H1 (cell line): ENCODE results near the gene GSTM2. TPM values are rescaled to one million over a fixed set of nuclear protein-coding genes. Genes with fewer than 3 reads are reported as not detected.
"Not testable (repeated sequence)": the region's sequence is repeated elsewhere in the genome, so short reads cannot be mapped to it uniquely, and the experiment has no call there.

Source experiments
- CTCF ChIA-PET: fragments of 300-600 bp; sonication (Branson Sonifier 250); formaldehyde crosslinking; loops from one replicate; lab custom pipeline; 2021; ENCODE audit not compliant: partially characterized antibody; lab: Charles Lee
- POLR2A ChIA-PET: fragments of 300-600 bp; sonication (Branson Sonifier 250); formaldehyde crosslinking; loops from one replicate; lab custom pipeline; 2021; ENCODE audit warnings: inconsistent platforms; ENCODE audit not compliant: partially characterized antibody; lab: Charles Lee
- DNase-seq, 2 experiments: peaks; one replicate each; pipeline versions ENCODE4 v3.0.0 to v3.0.0-alpha.2; 2010 to 2022; ENCODE audit warnings: low spot score in 2 of 2, low read depth in 1 of 2, mixed read lengths in 1 of 2
- FAIRE-seq: peaks from 2 replicates; lab custom pipeline; 2011; peaks lifted over from hg19 to GRCh38; lab: Jason Lieb, UNC
- H2AFZ ChIP-seq: 2 replicates; pipeline ENCODE4 v1.8.1; 2012; ENCODE audit warnings: low read length, inconsistent platforms
- H2AK5ac ChIP-seq: 2 replicates; pipeline ENCODE4 v1.6.1; 2013; ENCODE audit warnings: low read depth, low read length
- H2BK120ac ChIP-seq: replicated peaks from 2 replicates; pipeline ENCODE3; 2013; ENCODE audit warnings: low read depth, low read length, inconsistent platforms
- H2BK12ac ChIP-seq: 2 replicates; pipeline ENCODE4 v1.6.1; 2013; ENCODE audit warnings: low read depth, low read length
- H2BK15ac ChIP-seq: 2 replicates; pipeline ENCODE4 v1.6.1; 2013; ENCODE audit warnings: low read length
- H2BK20ac ChIP-seq: 2 replicates; pipeline ENCODE4 v1.6.1; 2013; ENCODE audit warnings: low read length
- H2BK5ac ChIP-seq: 2 replicates; pipeline ENCODE4 v1.6.1; 2013; ENCODE audit warnings: low read depth, low read length
- H3K14ac ChIP-seq: 2 replicates; pipeline ENCODE4 v1.6.1; 2013; ENCODE audit warnings: inconsistent platforms; ENCODE audit not compliant: insufficient read length
- H3K18ac ChIP-seq: 2 replicates; pipeline ENCODE4 v1.6.1; 2013; ENCODE audit warnings: low read length; ENCODE audit errors: extremely low read depth
- H3K23ac ChIP-seq: 2 replicates; pipeline ENCODE4 v1.6.1; 2013; ENCODE audit warnings: inconsistent platforms; ENCODE audit not compliant: insufficient read length
- H3K23me2 ChIP-seq: 2 replicates; pipeline ENCODE4 v1.6.1; 2013; ENCODE audit warnings: low read depth, low read length
- H3K27ac ChIP-seq: 2 replicates; pipeline ENCODE4 v1.6.1; 2011; ENCODE audit warnings: low read depth, low read length, inconsistent platforms
- H3K27me3 ChIP-seq, 4 experiments: replicated peaks in 1 of 4; 1 replicate in 1 of 4; 2 replicates in 3 of 4; pipeline versions ENCODE4 v1.6.1 to v1.8.1; 2011 to 2013; ENCODE audit warnings: low read length in 3 of 4, mild to moderate bottlenecking in 3 of 4, inconsistent platforms in 2 of 4, mixed read lengths in 2 of 4, moderate library complexity in 1 of 4; ENCODE audit not compliant: control insufficient read depth in 3 of 4, insufficient read depth in 3 of 4; ENCODE audit errors: extremely low read depth in 1 of 4
- H3K36me3 ChIP-seq, 4 experiments: 2 replicates each; pipeline versions ENCODE4 v1.6.1 to v1.8.1; 2011 to 2013; ENCODE audit warnings: mild to moderate bottlenecking in 4 of 4, low read length in 3 of 4, moderate library complexity in 2 of 4, control low read depth in 1 of 4, inconsistent platforms in 1 of 4; ENCODE audit not compliant: insufficient read depth in 4 of 4, control insufficient read depth in 2 of 4
- H3K4ac ChIP-seq: replicated peaks from 2 replicates; pipeline ENCODE3; 2013; ENCODE audit warnings: low read length, low read depth, mixed read lengths, inconsistent platforms; ENCODE audit not compliant: insufficient read length
- H3K4me1 ChIP-seq, 4 experiments: replicated peaks in 1 of 4; 1 replicate in 1 of 4; 2 replicates in 3 of 4; pipeline versions ENCODE4 v1.6.1 to v1.8.1; 2011 to 2013; ENCODE audit warnings: low read length in 3 of 4, inconsistent platforms in 2 of 4, mixed read lengths in 1 of 4; ENCODE audit not compliant: insufficient read depth in 4 of 4, control insufficient read depth in 3 of 4
- H3K4me2 ChIP-seq, 2 experiments: 2 replicates each; pipeline versions ENCODE4 v1.6.1 to v1.8.1; 2011 to 2013; ENCODE audit warnings: low read depth in 2 of 2, low read length in 2 of 2, control low read depth in 1 of 2, inconsistent platforms in 1 of 2, mild to moderate bottlenecking in 1 of 2; ENCODE audit not compliant: insufficient read depth in 1 of 2
- H3K4me3 ChIP-seq, 4 experiments: fragments of 200-600, 300-600 bp in 1 of 4; sonication (generic), shearing (Covaris generic), sonication (Bioruptor Twin) in 1 of 4; 2 replicates each; pipeline versions ENCODE4 v1.5.1 to v1.8.1; 2011 to 2016; ENCODE audit warnings: low read length in 4 of 4, low read depth in 3 of 4, control low read depth in 2 of 4, inconsistent platforms in 2 of 4, mild to moderate bottlenecking in 2 of 4, mixed read lengths in 1 of 4, moderate library complexity in 1 of 4; ENCODE audit not compliant: insufficient read depth in 2 of 4; ENCODE audit errors: extremely low read depth in 1 of 4
- H3K56ac ChIP-seq: replicated peaks from 2 replicates; pipeline ENCODE3; 2013; ENCODE audit warnings: low read depth, mild to moderate bottlenecking, mixed read lengths, low read length, inconsistent platforms; ENCODE audit not compliant: insufficient read length
- H3K79me1 ChIP-seq: 2 replicates; pipeline ENCODE4 v1.6.1; 2013; ENCODE audit warnings: low read depth, low read length, control low read depth
- H3K79me2 ChIP-seq, 2 experiments: 2 replicates each; pipeline versions ENCODE4 v1.6.1 to v1.8.1; 2012 to 2013; ENCODE audit warnings: low read length in 2 of 2, mild to moderate bottlenecking in 2 of 2, inconsistent platforms in 1 of 2; ENCODE audit not compliant: insufficient read depth in 2 of 2, control insufficient read depth in 1 of 2
- H3K9ac ChIP-seq, 4 experiments: replicated peaks in 1 of 4; 1 replicate in 1 of 4; 2 replicates in 3 of 4; pipeline versions ENCODE4 v1.6.1 to v1.8.1; 2011 to 2013; ENCODE audit warnings: low read depth in 3 of 4, low read length in 3 of 4, control low read depth in 2 of 4, mild to moderate bottlenecking in 2 of 4, moderate library complexity in 2 of 4, inconsistent platforms in 1 of 4; ENCODE audit errors: extremely low read depth in 1 of 4
- H3K9me3 ChIP-seq, 2 experiments: 2 replicates each; pipeline versions ENCODE4 v1.6.1 to v1.8.1; 2012 to 2013; ENCODE audit warnings: mild to moderate bottlenecking in 2 of 2, moderate library complexity in 2 of 2, control low read depth in 1 of 2, inconsistent platforms in 1 of 2, low read depth in 1 of 2, low read length in 1 of 2, mixed read lengths in 1 of 2; ENCODE audit not compliant: insufficient read depth in 2 of 2
- H4K20me1 ChIP-seq, 2 experiments: replicated peaks in 1 of 2; 2 replicates each; pipeline versions ENCODE3 to v1.8.1; 2011 to 2013; ENCODE audit warnings: inconsistent platforms in 2 of 2, low read length in 2 of 2, mild to moderate bottlenecking in 1 of 2; ENCODE audit not compliant: insufficient read depth in 2 of 2, control insufficient read depth in 1 of 2
- H4K5ac ChIP-seq: 2 replicates; pipeline ENCODE4 v1.6.1; 2013; ENCODE audit warnings: low read length, low read depth, mixed read lengths, inconsistent platforms; ENCODE audit not compliant: insufficient read length
- H4K8ac ChIP-seq: 2 replicates; pipeline ENCODE4 v1.8.0; 2013; ENCODE audit warnings: mild to moderate bottlenecking, moderate library complexity, low read length, inconsistent platforms; ENCODE audit not compliant: insufficient read depth; ENCODE audit errors: extremely low read depth
- H4K91ac ChIP-seq: replicated peaks from 2 replicates; pipeline ENCODE3; 2013; ENCODE audit warnings: low read length, mixed read lengths, inconsistent platforms; ENCODE audit not compliant: insufficient read length
- WGBS, 2 experiments: shearing (Covaris generic) in 1 of 2; methylation state at CpG; one replicate each; pipeline versions ENCODE4 v1.1.6 to v1.1.7; 2013 to 2015; ENCODE audit warnings: low lambda C conversion rate in 2 of 2, mixed read lengths in 2 of 2, inconsistent platforms in 1 of 2, low coverage in 1 of 2, missing lambda C conversion rate in 1 of 2; ENCODE audit not compliant: insufficient replicate concordance in 2 of 2, insufficient coverage in 1 of 2, insufficient read length in 1 of 2; ENCODE audit errors: extremely low coverage in 1 of 2, missing lambda C conversion rate in 1 of 2; 5-methylcytosine and 5-hydroxymethylcytosine counted together
- polyA plus RNA-seq, 7 experiments: library from polyadenylated mRNA; depleted of rRNA in 3 of 7; stranded (reverse) in 5 of 7; unstranded in 2 of 7; fragments of >200 nt in 5 of 7; fragments of 200-250 nt in 2 of 7; gene quantifications; 1 replicate in 5 of 7; 2 replicates in 1 of 7; 4 replicates in 1 of 7; pipeline versions ENCODE4 v1.2.1 to v1.2.3, GENCODE V29; 2011 to 2013; ENCODE audit warnings: missing spikeins in 2 of 7, mixed read lengths in 2 of 7
- total RNA-seq: library from RNA; stranded (reverse); fragmentation: NEBNext Ultra II Directional; extraction: Animal tissue kit (Norgen Biotek cat#: 25700); gene quantifications from 2 replicates; pipeline ENCODE4 v1.2.1, GENCODE V29; 2021

GSTM2 gene
- total and polyA plus RNA-seq, 2 of the 8 experiments (the other 6 are each of a cell fraction or from before 2014, with no cell fraction given) = 9.6 to 23.1 TPM

GRCh38 chr1:109695138-109695537 is 27.3 kb downstream of the GSTM2 start:
- H3K9me3 ChIP-seq, H3K27ac ChIP-seq, POLR2A ChIA-PET, H3K4me2 ChIP-seq, H3K9ac ChIP-seq, H3K4ac ChIP-seq, H2AK5ac ChIP-seq, H4K20me1 ChIP-seq, H3K23me2 ChIP-seq, H2BK15ac ChIP-seq, H3K27me3 ChIP-seq, H3K4me1 ChIP-seq, H4K8ac ChIP-seq, H2AFZ ChIP-seq, H2BK120ac ChIP-seq, H4K5ac ChIP-seq, H3K56ac ChIP-seq, H3K23ac ChIP-seq, H2BK5ac ChIP-seq, FAIRE-seq, H3K4me3 ChIP-seq, H3K79me1 ChIP-seq, DNase-seq, H2BK12ac ChIP-seq, H3K79me2 ChIP-seq, H3K36me3 ChIP-seq, H4K91ac ChIP-seq, H3K14ac ChIP-seq, H3K18ac ChIP-seq, H2BK20ac ChIP-seq: not testable (repeated sequence)
- WGBS, 2 experiments = 80% methylated on average over 3 of the region's 3 CpGs; no CpG with 5 or more reads in 1 of the 2 experiments
- CTCF ChIA-PET = interaction anchor here (1.0 kb wide), 1 partner anchor 8 kb away, joined by 4 read pairs; the partner anchor contains the start of gene GSTM1
